Gastroesophageal sphincter (tissue), 3 donors: ENCODE data around the gene CRIM1.

Source experiments
- EP300 ChIP-seq: sonication (generic); formaldehyde crosslinking; IDR thresholded peaks from one replicate; pipeline ENCODE4 v1.6.1; 2017; ENCODE audit warnings: antibody characterized with exemption, mild to moderate bottlenecking
- POLR2A ChIP-seq, 2 donors: fragments of 450-650 bp; IDR thresholded peaks; one replicate each; pipeline ENCODE4 v1.6.1; 2017; ENCODE audit warnings: antibody characterized with exemption in 2 of 2, mild to moderate bottlenecking in 2 of 2, moderate library complexity in 1 of 2
- POLR2AphosphoS5 ChIP-seq: sonication (generic); formaldehyde crosslinking; IDR thresholded peaks from one replicate; pipeline ENCODE4 v1.6.1; 2017; ENCODE audit warnings: antibody characterized with exemption
- TF ChIP-seq, protein P1 (sequence below), 4 experiments: fragments of 200-600 bp in 2 of 4; fragments of 450-650 bp in 2 of 4; sonication (generic) in 1 of 4; IDR thresholded peaks; one replicate each; pipeline ENCODE4 v1.5.1; 2017 to 2019; ENCODE audit warnings: antibody characterized with exemption in 4 of 4, mild to moderate bottlenecking in 2 of 4, moderate library complexity in 2 of 4

GRCh38 chr2:36329746-36330472 is 25.7 kb upstream of the CRIM1 start:
- TF ChIP-seq, protein P1, sequence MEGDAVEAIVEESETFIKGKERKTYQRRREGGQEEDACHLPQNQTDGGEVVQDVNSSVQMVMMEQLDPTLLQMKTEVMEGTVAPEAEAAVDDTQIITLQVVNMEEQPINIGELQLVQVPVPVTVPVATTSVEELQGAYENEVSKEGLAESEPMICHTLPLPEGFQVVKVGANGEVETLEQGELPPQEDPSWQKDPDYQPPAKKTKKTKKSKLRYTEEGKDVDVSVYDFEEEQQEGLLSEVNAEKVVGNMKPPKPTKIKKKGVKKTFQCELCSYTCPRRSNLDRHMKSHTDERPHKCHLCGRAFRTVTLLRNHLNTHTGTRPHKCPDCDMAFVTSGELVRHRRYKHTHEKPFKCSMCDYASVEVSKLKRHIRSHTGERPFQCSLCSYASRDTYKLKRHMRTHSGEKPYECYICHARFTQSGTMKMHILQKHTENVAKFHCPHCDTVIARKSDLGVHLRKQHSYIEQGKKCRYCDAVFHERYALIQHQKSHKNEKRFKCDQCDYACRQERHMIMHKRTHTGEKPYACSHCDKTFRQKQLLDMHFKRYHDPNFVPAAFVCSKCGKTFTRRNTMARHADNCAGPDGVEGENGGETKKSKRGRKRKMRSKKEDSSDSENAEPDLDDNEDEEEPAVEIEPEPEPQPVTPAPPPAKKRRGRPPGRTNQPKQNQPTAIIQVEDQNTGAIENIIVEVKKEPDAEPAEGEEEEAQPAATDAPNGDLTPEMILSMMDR (IDR thresholded peaks at IDR 0.05), result no peak
- TF ChIP-seq POLR2AphosphoS5 (no peak), POLR2A (IDR thresholded peaks at IDR 0.05) (no peak), EP300 (no peak)
